Right atrium auricular region (tissue), 2 donors: ENCODE data around the gene FZR1. TPM values are rescaled to one million over a fixed set of nuclear protein-coding genes. Genes with fewer than 3 reads are reported as not detected.

ENCODE experiments used
- DNase-seq: peaks from one replicate; pipeline ENCODE4 v3.0.0-alpha.2; 2019; ENCODE audit warnings: low spot score
- H3K27ac ChIP-seq, 2 donors: fragments of 200-600 bp; sonication (generic); 1 replicate in 1 of 2; 2 replicates in 1 of 2; pipeline ENCODE4 v1.5.1; 2016 to 2019
- H3K27me3 ChIP-seq, 2 donors: fragments of 200-600 bp; sonication (generic); one replicate each; pipeline versions ENCODE4 v1.5.1 to v1.6.0; 2017 to 2019
- H3K36me3 ChIP-seq: fragments of 200-600 bp; sonication (generic); one replicate; pipeline ENCODE4 v1.5.1; 2016
- H3K4me1 ChIP-seq, 2 donors: fragments of 200-600 bp; sonication (generic); one replicate each; pipeline versions ENCODE4 v1.5.1 to v1.6.0; 2017 to 2019
- H3K4me3 ChIP-seq, 2 donors: fragments of 200-600 bp; sonication (generic); 1 replicate in 1 of 2; 2 replicates in 1 of 2; pipeline ENCODE4 v1.5.1; 2017 to 2019; ENCODE audit warnings: mild to moderate bottlenecking in 1 of 2, moderate library complexity in 1 of 2
- H3K9me3 ChIP-seq, 2 donors: fragments of 200-600 bp; sonication (generic); one replicate each; pipeline ENCODE4 v1.5.1; 2019
- CTCF ChIP-seq, 2 donors: fragments of 200-600 bp; sonication (generic); IDR thresholded peaks; one replicate each; pipeline ENCODE4 v1.5.1; 2019; ENCODE audit warnings: antibody characterized with exemption in 2 of 2
- total RNA-seq, 2 donors: library from RNA; depleted of rRNA; stranded (reverse); fragments of >200 nt; gene quantifications; one replicate each; pipeline ENCODE4 v1.1.0, GENCODE V29; 2016

FZR1 gene
- total RNA-seq, 2 donors from 2014 or later: 20.6 to 21.7 TPM

- Histone ChIP-seq H3K27me3 (no peaks in the 10 kb centered on the region), H3K36me3 (peaks cover 47% of the 10 kb centered on the region), H3K4me3 (no peak overlapping the region), H3K4me1 (no peaks in the 10 kb centered on the region), H3K27ac (no peak overlapping the region), H3K9me3 (no peaks in the 10 kb centered on the region)
- DNase-seq: no peak
- no peak for TF ChIP-seq CTCF (IDR thresholded peaks at IDR 0.05)
These were observed 16.6 kb downstream of the FZR1 start for GRCh38 chr19:3522421-3523360.

- no peak overlapping the region for H3K27ac ChIP-seq
- DNase-seq: no peak
- no peak overlapping the region for H3K4me3 ChIP-seq
- no peaks in the 10 kb centered on the region for H3K9me3 ChIP-seq
- no peaks in the 10 kb centered on the region for H3K4me1 ChIP-seq
- TF ChIP-seq CTCF (IDR thresholded peaks at IDR 0.05): no peak
- H3K27me3 ChIP-seq: no peaks in the 10 kb centered on the region
- peaks cover 54% of the 10 kb centered on the region for H3K36me3 ChIP-seq
These were observed 17.4 kb downstream of the FZR1 start for GRCh38 chr19:3523361-3524077.

- DNase-seq: no peak
- H3K27me3 ChIP-seq: no peaks in the 10 kb centered on the region
- H3K9me3 ChIP-seq: no peaks in the 10 kb centered on the region
- no peak overlapping the region for H3K4me3 ChIP-seq
- no peaks in the 10 kb centered on the region for H3K4me1 ChIP-seq
- no peak for TF ChIP-seq CTCF (IDR thresholded peaks at IDR 0.05)
- no peak overlapping the region for H3K27ac ChIP-seq
- H3K36me3 ChIP-seq: peaks cover 54% of the 10 kb centered on the region
These were observed 18.1 kb downstream of the FZR1 start for GRCh38 chr19:3524078-3524842.

- H3K36me3 ChIP-seq: peaks cover 48% of the 10 kb centered on the region
- H3K4me1 ChIP-seq: no peaks in the 10 kb centered on the region
- H3K27ac ChIP-seq: no peak overlapping the region
- H3K27me3 ChIP-seq: no peaks in the 10 kb centered on the region
- no peak for DNase-seq
- H3K4me3 ChIP-seq: no peak overlapping the region
- no peaks in the 10 kb centered on the region for H3K9me3 ChIP-seq
- TF ChIP-seq CTCF (IDR thresholded peaks at IDR 0.05): no peak
These were observed 18.9 kb downstream of the FZR1 start for GRCh38 chr19:3524904-3525451.

GRCh38 chr19:3526507-3527237, 20.6 kb downstream of the FZR1 start:
- H3K4me1 ChIP-seq: no peaks in the 10 kb centered on the region
- H3K36me3 ChIP-seq: peaks cover 59% of the 10 kb centered on the region
- no peaks in the 10 kb centered on the region for H3K27me3 ChIP-seq
- H3K27ac ChIP-seq: no peak overlapping the region
- no peak for TF ChIP-seq CTCF (IDR thresholded peaks at IDR 0.05)
- no peaks in the 10 kb centered on the region for H3K9me3 ChIP-seq
- DNase-seq: no peak
- no peak overlapping the region for H3K4me3 ChIP-seq
